Spleen (tissue), 11 donors: ENCODE results near the gene TBC1D10A. TPM values are rescaled to one million over a fixed set of nuclear protein-coding genes. Genes with fewer than 3 reads are reported as not detected.
A peak's percentile ranks its signal among the peaks of the same experiment; 100 is the strongest.

Experiments
- DNase-seq: peaks from one replicate; pipeline ENCODE4 v3.0.0-alpha.2; 2020
- H3K27ac ChIP-seq, 8 donors: fragments of 200-600 bp; sonication (generic) in 7 of 8; 1 replicate in 4 of 8; 2 replicates in 4 of 8; pipeline versions ENCODE4 v1.5.0 to v1.8.0; 2016 to 2021; ENCODE audit warnings: inconsistent platforms in 4 of 8, mild to moderate bottlenecking in 4 of 8, moderate library complexity in 1 of 8
- H3K27me3 ChIP-seq, 7 donors: fragments of 200-600 bp; sonication (generic) in 6 of 7; replicated peaks in 1 of 7; 1 replicate in 4 of 7; 2 replicates in 3 of 7; pipeline versions ENCODE4 v1.5.0 to v1.8.0; 2016 to 2021; ENCODE audit warnings: inconsistent platforms in 3 of 7, mild to moderate bottlenecking in 1 of 7
- H3K36me3 ChIP-seq, 6 donors: fragments of 200-600 bp; sonication (generic) in 5 of 6; 1 replicate in 4 of 6; 2 replicates in 2 of 6; pipeline versions ENCODE4 v1.5.0 to v1.8.0; 2016 to 2021; ENCODE audit warnings: inconsistent platforms in 2 of 6
- H3K4me1 ChIP-seq, 6 donors: fragments of 200-600 bp; sonication (generic) in 5 of 6; 1 replicate in 3 of 6; 2 replicates in 3 of 6; pipeline versions ENCODE4 v1.5.0 to v1.8.0; 2016 to 2021; ENCODE audit warnings: inconsistent platforms in 3 of 6
- H3K4me3 ChIP-seq, 8 donors: fragments of 200-600 bp; sonication (generic) in 7 of 8; 1 replicate in 4 of 8; 2 replicates in 4 of 8; pipeline versions ENCODE4 v1.5.0 to v1.8.0; 2016 to 2021; ENCODE audit warnings: inconsistent platforms in 4 of 8, mild to moderate bottlenecking in 4 of 8, moderate library complexity in 2 of 8
- H3K9me3 ChIP-seq, 8 donors: fragments of 200-600 bp; sonication (generic) in 7 of 8; 1 replicate in 4 of 8; 2 replicates in 4 of 8; pipeline versions ENCODE4 v1.5.0 to v1.8.0; 2016 to 2021; ENCODE audit warnings: inconsistent platforms in 4 of 8
- POLR2A ChIP-seq, 3 donors: fragments of 450-650 bp; IDR thresholded peaks; one replicate each; pipeline ENCODE4 v1.5.1; 2017; ENCODE audit warnings: antibody characterized with exemption in 3 of 3, mild to moderate bottlenecking in 1 of 3
- POLR2AphosphoS5 ChIP-seq, 3 donors: sonication (generic); formaldehyde crosslinking; IDR thresholded peaks; one replicate each; pipeline ENCODE4 v1.5.1; 2017; ENCODE audit warnings: antibody characterized with exemption in 3 of 3
- WGBS, 5 donors: extraction: QIAGEN DNeasy Blood & Tissue Kit in 3 of 5; methylation state at CpG; one replicate each; pipeline versions ENCODE4 v1.1.5 to v1.1.7; 2013 to 2018; 5-methylcytosine and 5-hydroxymethylcytosine counted together
- intact Hi-C: fragments of 100-400 bp; cut with DNase I; formaldehyde crosslinking; loops from one replicate; pipeline ENCODE4 v1.15.0; 2023; ENCODE audit warnings: low total_unique reads
- polyA plus RNA-seq, 3 donors: library from polyadenylated mRNA; stranded (reverse); fragments of 200-250 nt; gene quantifications; one replicate each; pipeline ENCODE4 v1.2.1, GENCODE V29; 2013
- total RNA-seq, 7 donors: library from RNA; depleted of rRNA in 3 of 7; stranded (reverse); fragments of >200 nt in 3 of 7; fragmentation: NEBNext Ultra II Directional in 4 of 7; extraction: Animal tissue kit (Norgen Biotek cat#: 25700) in 4 of 7; gene quantifications; one replicate each; pipeline versions ENCODE4 v1.1.0 to v1.2.1, GENCODE V29; 2016 to 2021
- TF ChIP-seq, protein P1 (sequence below), 11 experiments: fragments of 200-600 bp in 7 of 11; fragments of 450-650 bp in 4 of 11; sonication (generic) in 4 of 11; IDR thresholded peaks in 8 of 11; conservative IDR thresholded peaks in 3 of 11; 1 replicate in 7 of 11; 2 replicates in 4 of 11; pipeline versions ENCODE4 v1.4.0 to v1.8.0; 2016 to 2021; ENCODE audit warnings: antibody characterized with exemption in 11 of 11, inconsistent platforms in 4 of 11, mild to moderate bottlenecking in 1 of 11
- donor health status: healthy with polysubstance abuse.
- donor health status: DM: no; HTN: no; CAD: no; lungs with moderate emphysema.
- donor health status: DM: no; HTN: no; CAD: no.
- donor health status: Bipolar disorder and iron deficiency.
- donor health status: healthy.
- donor health status: DM: no; HTN: no; CAD: no.
- donor health status: DM: yes; HTN: yes; CAD: no.

Gene TBC1D10A
- total and polyA plus RNA-seq, 10 donors, result 21.1 to 46.4 (median 33.1) TPM

DNA sequence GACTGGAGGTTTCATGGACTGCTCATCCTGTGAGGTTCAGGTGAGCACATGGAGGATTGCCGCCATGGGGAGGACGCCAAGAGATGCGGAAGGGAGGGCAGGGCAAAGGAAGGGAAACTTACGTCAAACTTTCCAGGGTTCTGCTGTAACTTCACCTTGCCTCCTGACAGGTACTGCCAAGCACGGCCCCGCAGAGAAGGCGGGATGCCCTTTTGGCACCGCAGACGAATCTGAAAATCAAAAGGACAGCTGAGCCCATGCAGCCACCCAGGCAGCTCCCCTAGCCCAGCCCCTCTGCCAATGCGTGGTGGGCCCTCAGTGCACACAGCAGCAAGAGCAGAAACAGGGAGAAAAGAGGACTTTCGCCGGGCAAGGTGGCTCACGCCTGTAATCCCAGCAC, 27.4 kb downstream of the TBC1D10A start:
- Histone ChIP-seq H3K27me3 (no peaks in the 10 kb centered on the region), H3K4me3 (no peak overlapping the region), H3K27ac (peak overlapping the region in 3 of 8 donors; percentile 26 to 75 (median 66)), H3K4me1 (peaks cover 34 to 98% (median 45%) of the 10 kb centered on the region in 6 donors), H3K36me3 (peaks cover 0 to 99% (median 54%) of the 10 kb centered on the region in 6 donors), H3K9me3 (no peaks in the 10 kb centered on the region)
- intact Hi-C loops, result no loop called here
- DNase-seq, result no peak
- peak in 1 of 3 donors; percentile 27 for TF ChIP-seq POLR2AphosphoS5 (IDR thresholded peaks at IDR 0.05)
- no peak for TF ChIP-seq POLR2A (IDR thresholded peaks at IDR 0.05)
- 92 to 98% (median 95%) methylated on average over 13 of the region's 13 CpGs for WGBS, 5 donors

DNA sequence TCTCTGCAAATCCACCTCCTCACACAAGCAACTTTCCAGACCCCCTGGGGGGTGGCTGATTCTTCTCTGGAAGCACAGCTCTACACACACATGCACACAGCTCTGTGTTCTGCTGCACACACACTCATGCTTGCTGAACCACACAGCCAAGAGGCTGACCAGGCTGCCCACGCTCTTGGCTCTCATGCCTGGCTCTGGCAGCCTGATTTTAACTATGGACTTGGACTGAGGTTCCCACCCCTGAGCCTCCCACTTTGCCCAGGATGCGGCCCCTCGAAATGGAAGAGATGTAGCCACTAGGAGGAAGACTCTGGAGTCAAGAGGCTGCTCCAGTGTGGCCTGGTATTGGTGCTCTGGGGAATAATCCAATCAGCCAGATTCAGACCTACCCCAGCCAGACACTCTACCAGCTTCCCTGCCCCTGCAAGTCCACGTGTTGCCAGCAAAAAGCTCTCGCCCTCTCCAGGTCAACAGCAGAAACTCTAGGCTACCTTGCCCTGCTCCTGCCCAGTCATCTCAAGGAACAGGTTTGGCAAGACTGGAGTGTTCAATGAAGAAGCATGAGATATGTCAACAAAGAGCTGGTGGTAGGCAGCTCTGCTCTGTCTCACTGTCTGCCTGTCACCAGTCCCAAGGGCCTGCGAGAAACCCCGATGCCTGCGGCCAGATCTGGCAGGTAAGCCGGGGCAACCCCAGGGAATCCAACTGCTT, 28.6 kb downstream of the TBC1D10A start:
- Histone ChIP-seq H3K4me3 (no peak overlapping the region), H3K27me3 (no peaks in the 10 kb centered on the region), H3K27ac (peak overlapping the region in 3 of 8 donors; percentile 26 to 75 (median 66)), H3K9me3 (no peaks in the 10 kb centered on the region), H3K36me3 (peaks cover 0 to 99% (median 65%) of the 10 kb centered on the region in 6 donors), H3K4me1 (peaks cover 22 to 86% (median 35%) of the 10 kb centered on the region in 6 donors)
- intact Hi-C loops, result no loop called here
- TF ChIP-seq POLR2A (IDR thresholded peaks at IDR 0.05) (no peak), POLR2AphosphoS5 (IDR thresholded peaks at IDR 0.05) (no peak)
- TF ChIP-seq, protein P1, sequence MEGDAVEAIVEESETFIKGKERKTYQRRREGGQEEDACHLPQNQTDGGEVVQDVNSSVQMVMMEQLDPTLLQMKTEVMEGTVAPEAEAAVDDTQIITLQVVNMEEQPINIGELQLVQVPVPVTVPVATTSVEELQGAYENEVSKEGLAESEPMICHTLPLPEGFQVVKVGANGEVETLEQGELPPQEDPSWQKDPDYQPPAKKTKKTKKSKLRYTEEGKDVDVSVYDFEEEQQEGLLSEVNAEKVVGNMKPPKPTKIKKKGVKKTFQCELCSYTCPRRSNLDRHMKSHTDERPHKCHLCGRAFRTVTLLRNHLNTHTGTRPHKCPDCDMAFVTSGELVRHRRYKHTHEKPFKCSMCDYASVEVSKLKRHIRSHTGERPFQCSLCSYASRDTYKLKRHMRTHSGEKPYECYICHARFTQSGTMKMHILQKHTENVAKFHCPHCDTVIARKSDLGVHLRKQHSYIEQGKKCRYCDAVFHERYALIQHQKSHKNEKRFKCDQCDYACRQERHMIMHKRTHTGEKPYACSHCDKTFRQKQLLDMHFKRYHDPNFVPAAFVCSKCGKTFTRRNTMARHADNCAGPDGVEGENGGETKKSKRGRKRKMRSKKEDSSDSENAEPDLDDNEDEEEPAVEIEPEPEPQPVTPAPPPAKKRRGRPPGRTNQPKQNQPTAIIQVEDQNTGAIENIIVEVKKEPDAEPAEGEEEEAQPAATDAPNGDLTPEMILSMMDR (IDR thresholded peaks at IDR 0.05 in 8 of 11, conservative IDR thresholded peaks at IDR 0.05 in 3 of 11), result no peak
- no peak for DNase-seq
- WGBS, 5 donors, result 78 to 92% (median 89%) methylated on average over 9 of the region's 9 CpGs

DNA sequence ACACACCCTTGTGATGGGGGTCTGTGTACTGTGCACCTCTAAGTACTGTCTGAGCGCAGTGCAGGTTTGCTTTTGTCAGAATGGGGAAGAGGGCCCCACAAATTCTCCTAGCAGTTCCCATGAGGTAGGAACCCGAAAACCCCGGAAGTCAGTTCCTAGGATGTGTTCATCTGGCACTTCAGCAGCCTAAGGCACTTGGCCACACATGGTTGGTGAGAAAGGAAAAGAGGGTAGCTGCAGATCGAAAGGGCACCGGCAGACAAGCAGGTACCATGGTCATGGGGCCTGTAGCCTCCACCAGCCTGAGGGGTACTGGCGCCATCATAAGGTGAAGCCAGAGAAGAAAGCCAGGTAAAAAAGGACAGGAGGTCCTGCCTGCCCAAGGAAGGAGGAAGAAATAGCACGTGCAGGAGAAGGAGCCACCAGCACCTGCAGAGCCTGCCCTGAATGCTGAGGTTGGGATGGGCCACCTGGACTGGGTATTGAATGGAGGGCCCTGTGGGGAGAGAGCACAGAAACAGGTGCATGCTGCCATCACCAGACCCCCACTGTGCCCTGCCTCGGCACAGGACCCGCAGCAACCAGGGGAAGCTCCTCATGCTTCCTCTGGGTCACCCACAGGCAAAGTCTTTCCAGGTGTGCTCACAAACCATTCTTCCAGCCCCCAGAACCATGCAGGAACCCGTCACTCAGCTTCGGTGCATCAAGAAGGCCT, 29.3 kb downstream of the TBC1D10A start:
- WGBS, 5 donors, result 77 to 92% (median 89%) methylated on average over 10 to 11 of the region's 11 CpGs
- H3K4me3 ChIP-seq, result no peak overlapping the region
- H3K9me3 ChIP-seq, result no peaks in the 10 kb centered on the region
- no peak for DNase-seq
- H3K27ac ChIP-seq, result peak overlapping the region in 3 of 8 donors; percentile 26 to 75 (median 66)
- intact Hi-C loops, result no loop called here
- TF ChIP-seq, protein P1 (IDR thresholded peaks at IDR 0.05 in 8 of 11, conservative IDR thresholded peaks at IDR 0.05 in 3 of 11), result no peak
- TF ChIP-seq POLR2AphosphoS5 (IDR thresholded peaks at IDR 0.05), result peak in 1 of 3 donors; percentile 5
- H3K4me1 ChIP-seq, result peaks cover 15 to 85% (median 31%) of the 10 kb centered on the region in 6 donors
- no peaks in the 10 kb centered on the region for H3K27me3 ChIP-seq
- H3K36me3 ChIP-seq, result peaks cover 0 to 100% (median 72%) of the 10 kb centered on the region in 6 donors

DNA sequence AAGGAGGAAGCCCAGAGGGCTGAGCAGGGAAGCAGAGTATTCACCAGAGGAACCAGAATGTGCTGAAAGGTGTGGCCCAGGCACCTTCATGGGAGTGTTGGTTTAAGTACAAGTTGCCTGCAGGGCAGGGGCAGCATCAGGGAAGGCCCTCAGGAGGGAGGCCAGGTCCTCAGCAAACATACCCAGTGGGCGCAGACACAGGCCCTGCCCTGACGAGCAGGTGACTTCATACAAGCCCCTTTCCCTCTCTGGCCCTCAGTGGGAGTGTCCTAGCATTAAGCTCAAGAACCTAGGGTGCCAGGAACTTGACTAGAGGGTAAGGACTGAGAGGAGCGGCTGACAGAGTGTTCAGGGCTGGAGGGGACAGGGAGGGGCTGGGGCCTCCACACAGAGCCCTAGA, 29.9 kb downstream of the TBC1D10A start:
- DNase-seq, result no peak
- intact Hi-C loops, result no loop called here
- Histone ChIP-seq H3K4me3 (no peak overlapping the region), H3K9me3 (no peaks in the 10 kb centered on the region), H3K27me3 (no peaks in the 10 kb centered on the region), H3K36me3 (peaks cover 0 to 100% (median 77%) of the 10 kb centered on the region in 6 donors), H3K27ac (peak overlapping the region in 3 of 8 donors; percentile 26 to 75 (median 66)), H3K4me1 (peaks cover 9 to 85% (median 30%) of the 10 kb centered on the region in 6 donors)
- TF ChIP-seq POLR2A (IDR thresholded peaks at IDR 0.05) (no peak), POLR2AphosphoS5 (IDR thresholded peaks at IDR 0.05) (peak in 1 of 3 donors; percentile 13)
- TF ChIP-seq, protein P1 (IDR thresholded peaks at IDR 0.05 in 8 of 11, conservative IDR thresholded peaks at IDR 0.05 in 3 of 11), result no peak
- 78 to 94% (median 93%) methylated on average over 2 to 3 of the region's 3 CpGs for WGBS, 5 donors
